ENCODE measurements around the gene KLHL24.

KLHL24 gene

DNA sequence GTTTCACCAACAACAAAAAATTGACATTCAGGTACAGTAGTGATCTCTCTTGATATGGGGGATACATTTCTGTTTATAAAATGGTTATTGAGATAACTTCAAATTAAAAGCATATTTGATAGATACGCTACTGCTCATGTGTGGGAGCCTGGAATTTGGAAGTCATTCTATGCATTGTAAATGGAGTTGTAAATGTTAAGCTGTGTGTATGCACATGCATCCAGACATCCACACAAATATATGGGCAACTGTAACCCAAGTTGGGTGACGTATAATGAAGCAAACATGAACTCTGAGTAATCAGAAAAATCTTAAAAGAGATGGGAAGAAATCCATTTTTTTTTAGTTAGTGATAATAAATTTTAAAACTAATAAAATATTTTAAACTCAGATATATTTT lies 9.8 kb downstream of the KLHL24 start:
- Histone ChIP-seq H3K4me2 (ENCODE audit: low read length) (no peak overlapping the region), H3K27ac (ENCODE audit: low read length) (no peak overlapping the region), H3K79me2 (ENCODE audit: low read length) (no peaks in the 10 kb centered on the region), H3K9me3 (ENCODE audit: insufficient read depth, low read length) (no peaks in the 10 kb centered on the region), H3K9ac (ENCODE audit: low read length) (no peak overlapping the region), H3K4me1 (ENCODE audit: low read length) (no peaks in the 10 kb centered on the region), H3K27me3 (ENCODE audit: low read depth, low read length) (no peaks in the 10 kb centered on the region), H4K20me1 (ENCODE audit: insufficient read depth, low read length) (peaks cover 4% of the 10 kb centered on the region; the same call in 1 of the 2 replicates), H2AFZ (ENCODE audit: low read depth, low read length) (no peak overlapping the region), H3K4me3 (ENCODE audit: low read length) (no peak overlapping the region), H3K36me3 (replicated peaks; ENCODE audit: low read depth, low read length) (no peaks in the 10 kb centered on the region)
- TF ChIP-seq, protein P1, sequence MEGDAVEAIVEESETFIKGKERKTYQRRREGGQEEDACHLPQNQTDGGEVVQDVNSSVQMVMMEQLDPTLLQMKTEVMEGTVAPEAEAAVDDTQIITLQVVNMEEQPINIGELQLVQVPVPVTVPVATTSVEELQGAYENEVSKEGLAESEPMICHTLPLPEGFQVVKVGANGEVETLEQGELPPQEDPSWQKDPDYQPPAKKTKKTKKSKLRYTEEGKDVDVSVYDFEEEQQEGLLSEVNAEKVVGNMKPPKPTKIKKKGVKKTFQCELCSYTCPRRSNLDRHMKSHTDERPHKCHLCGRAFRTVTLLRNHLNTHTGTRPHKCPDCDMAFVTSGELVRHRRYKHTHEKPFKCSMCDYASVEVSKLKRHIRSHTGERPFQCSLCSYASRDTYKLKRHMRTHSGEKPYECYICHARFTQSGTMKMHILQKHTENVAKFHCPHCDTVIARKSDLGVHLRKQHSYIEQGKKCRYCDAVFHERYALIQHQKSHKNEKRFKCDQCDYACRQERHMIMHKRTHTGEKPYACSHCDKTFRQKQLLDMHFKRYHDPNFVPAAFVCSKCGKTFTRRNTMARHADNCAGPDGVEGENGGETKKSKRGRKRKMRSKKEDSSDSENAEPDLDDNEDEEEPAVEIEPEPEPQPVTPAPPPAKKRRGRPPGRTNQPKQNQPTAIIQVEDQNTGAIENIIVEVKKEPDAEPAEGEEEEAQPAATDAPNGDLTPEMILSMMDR (IDR thresholded peaks at IDR 0.05; ENCODE audit: low read depth, low read length), result no peak
- no peak for TF ChIP-seq EZH2phosphoT487 (IDR thresholded peaks at IDR 0.05; ENCODE audit: low read depth)

DNA sequence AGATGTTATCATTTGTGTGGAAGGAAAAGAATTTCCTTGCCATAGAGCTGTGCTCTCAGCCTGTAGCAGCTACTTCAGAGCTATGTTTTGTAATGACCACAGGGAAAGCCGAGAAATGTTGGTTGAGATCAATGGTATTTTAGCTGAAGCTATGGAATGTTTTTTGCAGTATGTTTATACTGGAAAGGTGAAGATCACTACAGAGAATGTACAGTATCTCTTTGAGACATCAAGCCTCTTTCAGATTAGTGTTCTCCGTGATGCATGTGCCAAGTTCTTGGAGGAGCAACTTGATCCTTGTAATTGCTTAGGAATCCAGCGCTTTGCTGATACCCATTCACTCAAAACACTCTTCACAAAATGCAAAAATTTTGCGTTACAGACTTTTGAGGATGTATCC lies 15.1 kb downstream of the KLHL24 start:
- H3K4me2 ChIP-seq (ENCODE audit: low read length), result no peak overlapping the region
- TF ChIP-seq, protein P1 (IDR thresholded peaks at IDR 0.05; ENCODE audit: low read depth, low read length), result no peak
- no peak for TF ChIP-seq EZH2phosphoT487 (IDR thresholded peaks at IDR 0.05; ENCODE audit: low read depth)
- H3K27me3 ChIP-seq (ENCODE audit: low read depth, low read length), result no peaks in the 10 kb centered on the region
- no peaks in the 10 kb centered on the region for H4K20me1 ChIP-seq (ENCODE audit: insufficient read depth, low read length)
- no peak overlapping the region for H3K27ac ChIP-seq (ENCODE audit: low read length)
- H3K79me2 ChIP-seq (ENCODE audit: low read length), result no peaks in the 10 kb centered on the region
- H3K4me1 ChIP-seq (ENCODE audit: low read length), result no peaks in the 10 kb centered on the region
- no peak overlapping the region for H2AFZ ChIP-seq (ENCODE audit: low read depth, low read length)
- no peaks in the 10 kb centered on the region for H3K9me3 ChIP-seq (ENCODE audit: insufficient read depth, low read length)
- no peak overlapping the region for H3K4me3 ChIP-seq (ENCODE audit: low read length)
- peaks cover 20% of the 10 kb centered on the region for H3K36me3 ChIP-seq (replicated peaks; ENCODE audit: low read depth, low read length)
- H3K9ac ChIP-seq (ENCODE audit: low read length), result no peak overlapping the region

DNA sequence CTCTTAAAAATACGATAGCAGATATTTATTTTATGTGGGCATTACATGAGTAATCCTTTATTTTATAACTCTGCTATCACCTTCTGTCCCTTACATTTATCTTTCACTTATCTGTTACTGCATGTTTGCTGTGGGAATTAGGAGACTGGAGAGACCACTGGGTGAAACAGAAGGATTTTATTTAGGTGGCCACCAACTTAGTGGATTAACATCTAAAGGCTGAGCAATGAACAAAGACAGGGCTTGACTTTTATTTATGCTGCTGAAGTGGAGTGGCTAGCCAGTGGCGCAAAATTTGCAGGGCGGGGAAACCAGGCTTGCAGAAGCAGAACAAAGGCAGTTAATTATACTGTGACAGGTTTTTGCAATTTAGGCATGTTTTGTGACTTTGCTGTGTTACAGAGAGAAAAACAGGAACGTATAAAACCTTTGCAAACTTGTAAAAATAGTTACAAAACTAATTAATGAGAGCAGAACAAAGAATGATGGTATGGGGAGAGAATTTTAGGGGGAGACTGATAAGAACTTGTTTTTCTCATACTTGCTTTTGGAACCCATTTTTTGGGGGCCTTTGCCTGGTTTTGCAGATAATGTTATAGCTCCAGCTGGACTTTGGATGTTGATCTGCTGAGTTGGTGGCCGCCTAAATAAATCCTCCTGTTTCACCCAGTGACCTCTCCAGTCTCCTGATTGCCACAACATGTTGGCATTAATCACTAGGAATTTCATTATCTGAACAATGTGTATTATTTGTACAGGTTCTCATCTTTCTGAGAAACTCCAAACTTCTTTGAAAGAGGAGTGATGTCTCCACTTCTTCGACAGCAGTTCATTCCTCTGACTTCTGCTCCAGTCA lies 18.0 kb downstream of the KLHL24 start:
- no peak overlapping the region for H3K4me3 ChIP-seq (ENCODE audit: low read length)
- H4K20me1 ChIP-seq (ENCODE audit: insufficient read depth, low read length), result no peaks in the 10 kb centered on the region
- no peak overlapping the region for H2AFZ ChIP-seq (ENCODE audit: low read depth, low read length)
- H3K27ac ChIP-seq (ENCODE audit: low read length), result no peak overlapping the region
- no peak overlapping the region for H3K4me2 ChIP-seq (ENCODE audit: low read length)
- H3K4me1 ChIP-seq (ENCODE audit: low read length), result no peaks in the 10 kb centered on the region
- no peaks in the 10 kb centered on the region for H3K9me3 ChIP-seq (ENCODE audit: insufficient read depth, low read length)
- H3K27me3 ChIP-seq (ENCODE audit: low read depth, low read length), result no peaks in the 10 kb centered on the region
- H3K9ac ChIP-seq (ENCODE audit: low read length), result no peak overlapping the region
- no peak for TF ChIP-seq EZH2phosphoT487 (IDR thresholded peaks at IDR 0.05; ENCODE audit: low read depth)
- TF ChIP-seq, protein P1 (IDR thresholded peaks at IDR 0.05; ENCODE audit: low read depth, low read length), result no peak
- H3K79me2 ChIP-seq (ENCODE audit: low read length), result no peaks in the 10 kb centered on the region
- H3K36me3 ChIP-seq (replicated peaks; ENCODE audit: low read depth, low read length), result peaks cover 20% of the 10 kb centered on the region

DNA sequence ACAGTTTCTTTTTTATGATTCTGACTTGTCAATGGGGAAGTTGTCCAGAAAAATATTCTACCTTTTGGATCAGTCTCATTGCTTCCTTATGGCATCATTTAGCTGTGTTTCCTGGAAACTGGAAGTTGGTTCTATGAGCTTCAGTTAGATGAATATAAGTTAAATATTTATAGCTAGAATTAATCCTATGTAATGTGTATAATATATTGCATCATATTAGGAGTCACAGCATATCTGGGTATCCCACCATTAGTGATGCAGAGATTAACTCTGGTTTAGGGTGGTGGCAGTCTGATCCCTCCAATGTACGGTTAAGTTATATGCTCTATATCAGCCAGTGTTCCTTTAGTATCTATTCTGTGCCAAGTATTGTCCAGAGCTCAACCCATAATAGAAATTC lies 19.3 kb downstream of the KLHL24 start:
- Histone ChIP-seq H4K20me1 (ENCODE audit: insufficient read depth, low read length) (no peaks in the 10 kb centered on the region), H3K79me2 (ENCODE audit: low read length) (no peaks in the 10 kb centered on the region), H3K4me2 (ENCODE audit: low read length) (no peak overlapping the region), H3K9me3 (ENCODE audit: insufficient read depth, low read length) (no peaks in the 10 kb centered on the region), H2AFZ (ENCODE audit: low read depth, low read length) (no peak overlapping the region), H3K36me3 (replicated peaks; ENCODE audit: low read depth, low read length) (peaks cover 20% of the 10 kb centered on the region), H3K27ac (ENCODE audit: low read length) (no peak overlapping the region), H3K27me3 (ENCODE audit: low read depth, low read length) (no peaks in the 10 kb centered on the region), H3K9ac (ENCODE audit: low read length) (no peak overlapping the region), H3K4me3 (ENCODE audit: low read length) (no peak overlapping the region), H3K4me1 (ENCODE audit: low read length) (no peaks in the 10 kb centered on the region)
- TF ChIP-seq, protein P1 (IDR thresholded peaks at IDR 0.05; ENCODE audit: low read depth, low read length), result no peak
- TF ChIP-seq EZH2phosphoT487 (IDR thresholded peaks at IDR 0.05; ENCODE audit: low read depth), result no peak
